ENCODE measurements around the gene MTRR. TPM values are rescaled to one million over a fixed set of nuclear protein-coding genes. Genes with fewer than 3 reads are reported as not detected.

Gene MTRR
- polyA plus RNA-seq, 1 of the 3 experiments (the other 2 are of a cell fraction), result 18.4 TPM

DNA sequence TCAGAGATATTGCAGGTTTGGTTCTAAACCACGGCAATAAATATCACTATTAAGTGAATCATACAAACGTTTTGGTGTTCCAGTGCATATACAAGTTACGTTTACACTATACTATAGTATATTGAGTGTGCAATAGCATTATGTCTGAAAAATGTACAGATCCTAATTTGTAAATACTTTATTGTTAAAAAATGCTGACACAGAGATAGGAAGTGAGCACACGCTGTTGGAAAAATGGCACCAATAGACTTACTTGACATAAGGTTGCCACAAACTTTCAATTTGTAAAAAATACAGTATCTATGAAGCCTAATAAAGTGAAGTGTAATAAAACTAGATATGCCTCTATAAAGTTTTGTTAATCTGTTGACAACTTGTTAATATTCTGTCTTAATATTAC, 34.0 kb upstream of the MTRR start:
- 38% methylated on average over 4 of the region's 4 CpGs for WGBS (ENCODE audit: low lambda C conversion rate)
- CTCF ChIA-PET, result interaction anchor here (1.0 kb wide), 1 partner anchor 11 kb away, joined by 3 read pairs; no protein-coding TSS in a partner anchor
- TF ChIP-seq RAD21 (IDR thresholded peaks at IDR 0.05; ENCODE audit: low read length) (no peak), RCOR1 (IDR thresholded peaks at IDR 0.05; ENCODE audit: low read length) (no peak), TEAD4 (IDR thresholded peaks at IDR 0.05; ENCODE audit: borderline replicate concordance, insufficient read depth) (no peak), JUND (IDR thresholded peaks at IDR 0.05) (no peak), FOXM1 (IDR thresholded peaks at IDR 0.05; ENCODE audit: low read depth) (no peak), SIN3A (IDR thresholded peaks at IDR 0.05; ENCODE audit: borderline replicate concordance, low read depth, low read length) (no peak), EZH2phosphoT487 (IDR thresholded peaks at IDR 0.05; ENCODE audit: borderline replicate concordance, low read depth) (no peak), RFX5 (IDR thresholded peaks at IDR 0.05; ENCODE audit: low read length) (no peak), POLR2AphosphoS5 (IDR thresholded peaks at IDR 0.05; ENCODE audit: low read depth, low read length) (no peak)
- TF ChIP-seq, protein P1, sequence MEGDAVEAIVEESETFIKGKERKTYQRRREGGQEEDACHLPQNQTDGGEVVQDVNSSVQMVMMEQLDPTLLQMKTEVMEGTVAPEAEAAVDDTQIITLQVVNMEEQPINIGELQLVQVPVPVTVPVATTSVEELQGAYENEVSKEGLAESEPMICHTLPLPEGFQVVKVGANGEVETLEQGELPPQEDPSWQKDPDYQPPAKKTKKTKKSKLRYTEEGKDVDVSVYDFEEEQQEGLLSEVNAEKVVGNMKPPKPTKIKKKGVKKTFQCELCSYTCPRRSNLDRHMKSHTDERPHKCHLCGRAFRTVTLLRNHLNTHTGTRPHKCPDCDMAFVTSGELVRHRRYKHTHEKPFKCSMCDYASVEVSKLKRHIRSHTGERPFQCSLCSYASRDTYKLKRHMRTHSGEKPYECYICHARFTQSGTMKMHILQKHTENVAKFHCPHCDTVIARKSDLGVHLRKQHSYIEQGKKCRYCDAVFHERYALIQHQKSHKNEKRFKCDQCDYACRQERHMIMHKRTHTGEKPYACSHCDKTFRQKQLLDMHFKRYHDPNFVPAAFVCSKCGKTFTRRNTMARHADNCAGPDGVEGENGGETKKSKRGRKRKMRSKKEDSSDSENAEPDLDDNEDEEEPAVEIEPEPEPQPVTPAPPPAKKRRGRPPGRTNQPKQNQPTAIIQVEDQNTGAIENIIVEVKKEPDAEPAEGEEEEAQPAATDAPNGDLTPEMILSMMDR (IDR thresholded peaks at IDR 0.05), result no peak
- TF ChIP-seq, protein P2, sequence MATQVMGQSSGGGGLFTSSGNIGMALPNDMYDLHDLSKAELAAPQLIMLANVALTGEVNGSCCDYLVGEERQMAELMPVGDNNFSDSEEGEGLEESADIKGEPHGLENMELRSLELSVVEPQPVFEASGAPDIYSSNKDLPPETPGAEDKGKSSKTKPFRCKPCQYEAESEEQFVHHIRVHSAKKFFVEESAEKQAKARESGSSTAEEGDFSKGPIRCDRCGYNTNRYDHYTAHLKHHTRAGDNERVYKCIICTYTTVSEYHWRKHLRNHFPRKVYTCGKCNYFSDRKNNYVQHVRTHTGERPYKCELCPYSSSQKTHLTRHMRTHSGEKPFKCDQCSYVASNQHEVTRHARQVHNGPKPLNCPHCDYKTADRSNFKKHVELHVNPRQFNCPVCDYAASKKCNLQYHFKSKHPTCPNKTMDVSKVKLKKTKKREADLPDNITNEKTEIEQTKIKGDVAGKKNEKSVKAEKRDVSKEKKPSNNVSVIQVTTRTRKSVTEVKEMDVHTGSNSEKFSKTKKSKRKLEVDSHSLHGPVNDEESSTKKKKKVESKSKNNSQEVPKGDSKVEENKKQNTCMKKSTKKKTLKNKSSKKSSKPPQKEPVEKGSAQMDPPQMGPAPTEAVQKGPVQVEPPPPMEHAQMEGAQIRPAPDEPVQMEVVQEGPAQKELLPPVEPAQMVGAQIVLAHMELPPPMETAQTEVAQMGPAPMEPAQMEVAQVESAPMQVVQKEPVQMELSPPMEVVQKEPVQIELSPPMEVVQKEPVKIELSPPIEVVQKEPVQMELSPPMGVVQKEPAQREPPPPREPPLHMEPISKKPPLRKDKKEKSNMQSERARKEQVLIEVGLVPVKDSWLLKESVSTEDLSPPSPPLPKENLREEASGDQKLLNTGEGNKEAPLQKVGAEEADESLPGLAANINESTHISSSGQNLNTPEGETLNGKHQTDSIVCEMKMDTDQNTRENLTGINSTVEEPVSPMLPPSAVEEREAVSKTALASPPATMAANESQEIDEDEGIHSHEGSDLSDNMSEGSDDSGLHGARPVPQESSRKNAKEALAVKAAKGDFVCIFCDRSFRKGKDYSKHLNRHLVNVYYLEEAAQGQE (IDR thresholded peaks at IDR 0.05; ENCODE audit: low read depth, low read length), result no peak

DNA sequence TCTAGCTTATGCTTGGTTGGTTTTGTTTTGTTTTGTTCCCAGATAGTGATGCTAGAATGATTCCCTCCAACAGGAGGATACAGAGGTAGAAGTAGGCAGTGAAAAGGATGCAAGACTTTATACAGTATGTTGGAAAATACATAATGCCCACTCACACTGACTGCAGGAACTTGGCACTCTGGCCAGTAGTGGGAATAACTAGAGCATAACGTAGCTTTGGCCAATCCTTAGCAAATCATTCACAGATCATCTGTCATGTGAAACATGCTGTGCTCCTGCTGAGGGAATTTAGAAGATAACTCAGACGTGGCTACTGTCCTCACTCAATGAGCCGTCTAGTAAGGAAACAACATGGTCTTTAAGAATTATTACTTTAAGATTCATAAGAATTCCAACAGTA, 31.5 kb upstream of the MTRR start:
- Histone ChIP-seq H3K4me1 (ENCODE audit: control insufficient read depth in 1 of 2, insufficient read depth in 2 of 2, low read depth in 1 of 2, low read length in 1 of 2) (no peaks in the 10 kb centered on the region), H3F3A (replicated peaks; ENCODE audit: insufficient read depth) (no peaks in the 10 kb centered on the region), H3K9ac (no peak overlapping the region), H4K20me1 (ENCODE audit: insufficient read depth) (no peaks in the 10 kb centered on the region), H3K79me2 (ENCODE audit: insufficient read depth) (no peaks in the 10 kb centered on the region), H3K4me2 (no peak overlapping the region), H2AFZ (ENCODE audit: low read depth) (no peak overlapping the region), H3K4me3 (ENCODE audit: low read depth in 2 of 2, low read length in 1 of 2) (no peak overlapping the region), H3K9me3 (no peaks in the 10 kb centered on the region), H3K9me2 (no peaks in the 10 kb centered on the region), H3K27ac (ENCODE audit: low read depth in 2 of 2, low read length in 1 of 2) (no peak overlapping the region), H3K27me3 (ENCODE audit: insufficient read depth) (no peaks in the 10 kb centered on the region; the same call in 1 of the 2 replicates), H3K36me3 (replicated peaks in 1 of 2; ENCODE audit: control insufficient read depth in 1 of 2, insufficient read depth in 2 of 2, low read length in 1 of 2) (no peaks in the 10 kb centered on the region)
- ChIA-PET POLR2A (no interaction called here), CTCF (interaction anchor here (1.5 kb wide), 2 partner anchors 9 to 22 kb away, joined by 3 to 6 read pairs; no protein-coding TSS in a partner anchor)
- 14% methylated on average over 3 of the region's 3 CpGs for WGBS (ENCODE audit: low lambda C conversion rate)
- DNase-seq, result no peak
- TF ChIP-seq POLR2AphosphoS5 (IDR thresholded peaks at IDR 0.05; ENCODE audit: low read depth, low read length), result no peak
- TF ChIP-seq GABPA (IDR thresholded peaks at IDR 0.05; ENCODE audit: low read depth), result no peak
- no peak for TF ChIP-seq SMC3 (IDR thresholded peaks at IDR 0.05; ENCODE audit: low read depth, low read length)
- no peak for TF ChIP-seq MXI1 (IDR thresholded peaks at IDR 0.05; ENCODE audit: low read depth, low read length)
- TF ChIP-seq, protein P3, sequence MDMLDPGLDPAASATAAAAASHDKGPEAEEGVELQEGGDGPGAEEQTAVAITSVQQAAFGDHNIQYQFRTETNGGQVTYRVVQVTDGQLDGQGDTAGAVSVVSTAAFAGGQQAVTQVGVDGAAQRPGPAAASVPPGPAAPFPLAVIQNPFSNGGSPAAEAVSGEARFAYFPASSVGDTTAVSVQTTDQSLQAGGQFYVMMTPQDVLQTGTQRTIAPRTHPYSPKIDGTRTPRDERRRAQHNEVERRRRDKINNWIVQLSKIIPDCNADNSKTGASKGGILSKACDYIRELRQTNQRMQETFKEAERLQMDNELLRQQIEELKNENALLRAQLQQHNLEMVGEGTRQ (IDR thresholded peaks at IDR 0.05; ENCODE audit: borderline replicate concordance, low read depth, low read length), result no peak
- no peak for TF ChIP-seq NRF1 (IDR thresholded peaks at IDR 0.05; ENCODE audit: low read depth, low read length)
- no peak for TF ChIP-seq FOXM1 (IDR thresholded peaks at IDR 0.05; ENCODE audit: low read depth)
- TF ChIP-seq ELF1 (IDR thresholded peaks at IDR 0.05), result no peak
- TF ChIP-seq MEF2A (IDR thresholded peaks at IDR 0.05; ENCODE audit: borderline replicate concordance, low read depth), result no peak

More for the DNA sequence above, 34.0 kb upstream of the MTRR start:
- Histone ChIP-seq H2AFZ (ENCODE audit: low read depth) (no peak overlapping the region), H3K27me3 (ENCODE audit: insufficient read depth) (peaks cover 11% of the 10 kb centered on the region; the same call in 1 of the 2 replicates), H4K20me1 (ENCODE audit: insufficient read depth) (no peaks in the 10 kb centered on the region), H3K9ac (no peak overlapping the region), H3K79me2 (ENCODE audit: insufficient read depth) (no peaks in the 10 kb centered on the region), H3K4me1 (ENCODE audit: control insufficient read depth in 1 of 2, insufficient read depth in 2 of 2, low read depth in 1 of 2, low read length in 1 of 2) (no peaks in the 10 kb centered on the region), H3K4me2 (no peak overlapping the region), H3K9me2 (no peaks in the 10 kb centered on the region), H3K9me3 (no peaks in the 10 kb centered on the region), H3F3A (replicated peaks; ENCODE audit: insufficient read depth) (no peaks in the 10 kb centered on the region), H3K27ac (ENCODE audit: low read depth in 2 of 2, low read length in 1 of 2) (no peak overlapping the region), H3K4me3 (ENCODE audit: low read depth in 2 of 2, low read length in 1 of 2) (no peak overlapping the region), H3K36me3 (replicated peaks in 1 of 2; ENCODE audit: control insufficient read depth in 1 of 2, insufficient read depth in 2 of 2, low read length in 1 of 2) (no peaks in the 10 kb centered on the region)
- POLR2A ChIA-PET, result no interaction called here
- no peak for DNase-seq
